Bronchial epithelial cell (primary cell): Measurements from ENCODE around the gene KL. TPM values are rescaled to one million over a fixed set of nuclear protein-coding genes. Genes with fewer than 3 reads are reported as not detected.

Source experiments
- DNase-seq: peaks from one replicate; pipeline ENCODE4 v3.0.0-alpha.2; 2010; ENCODE audit warnings: low read depth
- FAIRE-seq: peaks from 2 replicates; lab custom pipeline; 2011; peaks lifted over from hg19 to GRCh38; lab: Jason Lieb, UNC
- H3K27me3 ChIP-seq: 2 replicates; pipeline ENCODE4 v1.5.1; 2011; ENCODE audit warnings: low read length; ENCODE audit not compliant: control insufficient read depth, insufficient read depth
- H3K36me3 ChIP-seq: 2 replicates; pipeline ENCODE4 v1.5.1; 2011; ENCODE audit warnings: low read length; ENCODE audit not compliant: control insufficient read depth, insufficient read depth
- H3K4me3 ChIP-seq: 2 replicates; pipeline ENCODE4 v1.5.1; 2011; ENCODE audit warnings: mild to moderate bottlenecking, low read depth, low read length, control low read depth
- CTCF ChIP-seq: IDR thresholded peaks from 2 replicates; pipeline ENCODE4 v1.5.1; 2011; ENCODE audit warnings: mild to moderate bottlenecking, moderate library complexity, low read length, control low read depth, inconsistent platforms; ENCODE audit not compliant: insufficient read depth, severe bottlenecking
- total RNA-seq: library from RNA; depleted of rRNA; stranded (reverse); fragments of >200 nt; gene quantifications from 2 replicates; pipeline ENCODE4 v1.2.1, GENCODE V29; 2014

KL gene
- total RNA-seq, 1 donor from 2014 or later = not detected

GRCh38 chr13:33105387-33106005 is 89.3 kb downstream of the KL start:
- DNase-seq (no peak), FAIRE-seq (no peak)
- H3K4me3 ChIP-seq = no peak overlapping the region
- no peak for TF ChIP-seq CTCF
- peaks cover 1% of the 10 kb centered on the region for H3K36me3 ChIP-seq
- no peaks in the 10 kb centered on the region for H3K27me3 ChIP-seq

- no peak for DNase-seq
- FAIRE-seq = no peak
- Histone ChIP-seq H3K4me3 (no peak overlapping the region), H3K27me3 (no peaks in the 10 kb centered on the region), H3K36me3 (peaks cover 1% of the 10 kb centered on the region)
- TF ChIP-seq CTCF = no peak
These were observed 90.6 kb downstream of the KL start for GRCh38 chr13:33106656-33107360.

- Histone ChIP-seq H3K4me3 (no peak overlapping the region), H3K36me3 (peaks cover 1% of the 10 kb centered on the region), H3K27me3 (no peaks in the 10 kb centered on the region)
- FAIRE-seq = no peak
- TF ChIP-seq CTCF = no peak
- DNase-seq = no peak
These were observed 91.1 kb downstream of the KL start for GRCh38 chr13:33107361-33107760.

- DNase-seq (no peak), FAIRE-seq (no peak)
- TF ChIP-seq CTCF = no peak
- no peak overlapping the region for H3K4me3 ChIP-seq
- H3K36me3 ChIP-seq = peaks cover 4% of the 10 kb centered on the region
- no peaks in the 10 kb centered on the region for H3K27me3 ChIP-seq
These were observed 92.4 kb downstream of the KL start for GRCh38 chr13:33108620-33109019.

GRCh38 chr13:33109271-33109697 is 93.1 kb downstream of the KL start:
- DNase-seq (no peak), FAIRE-seq (no peak)
- Histone ChIP-seq H3K27me3 (no peaks in the 10 kb centered on the region), H3K36me3 (peaks cover 4% of the 10 kb centered on the region), H3K4me3 (no peak overlapping the region)
- TF ChIP-seq CTCF = no peak
